ENCODE results near the gene ORAI3. TPM values are rescaled to one million over a fixed set of nuclear protein-coding genes. Genes with fewer than 3 reads are reported as not detected.

The ORAI3 gene
- total and polyA plus RNA-seq, 2 of the 13 experiments (the other 11 are each of a cell fraction or from before 2014, with no cell fraction given) = 11.4 to 32.0 TPM

DNA sequence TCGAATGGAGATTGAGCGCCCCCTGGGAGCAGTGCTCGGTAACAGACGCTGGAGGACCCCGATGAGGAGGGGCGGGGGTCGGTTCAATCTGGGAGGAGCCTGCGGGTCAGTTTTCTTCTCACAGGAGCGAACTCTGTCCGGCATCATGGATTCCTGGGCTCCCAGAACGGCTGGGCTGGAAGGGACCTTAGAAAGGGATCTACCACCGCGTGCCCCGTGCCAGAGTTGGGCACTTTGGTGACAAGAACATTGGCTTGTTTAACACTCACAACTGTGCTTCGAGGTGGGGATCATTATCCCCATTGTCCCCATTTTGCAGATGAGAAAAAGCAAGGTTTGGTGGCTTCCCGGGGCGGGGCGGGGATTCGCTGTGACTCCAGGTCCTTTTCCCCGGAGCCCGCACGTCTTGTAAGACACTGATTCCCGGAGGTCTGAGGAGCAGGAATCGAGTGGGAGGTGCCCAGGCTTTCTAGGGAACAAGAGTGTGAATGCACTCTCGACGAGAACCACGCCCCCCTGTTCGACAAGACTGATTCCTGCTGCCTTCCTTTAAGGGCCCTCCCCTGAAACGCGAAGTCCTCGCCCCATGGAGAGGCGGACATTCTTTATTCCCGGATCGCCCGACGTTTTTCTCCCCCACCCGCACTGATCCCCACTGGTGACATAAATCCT lies 27.0 kb upstream of the ORAI3 start (continued):
- TF ChIP-seq RARA (CRISPR knock-in tag; IDR thresholded peaks at IDR 0.05) (0 out of 2 replicates have a peak, but pooled peaks have one; percentile 45), ZKSCAN5 (CRISPR knock-in tag; IDR thresholded peaks at IDR 0.05) (no peak), NAIF1 (CRISPR knock-in tag; IDR thresholded peaks at IDR 0.05; ENCODE audit: borderline replicate concordance) (0 out of 2 replicates have a peak, but pooled peaks have one; percentile 2), KMT2A (CRISPR knock-in tag; IDR thresholded peaks at IDR 0.05) (peak; percentile 64; the same call in 1 of the 2 replicates), SNAPC5 (CRISPR knock-in tag; IDR thresholded peaks at IDR 0.05; ENCODE audit: borderline replicate concordance) (no peak), ZNF296 (CRISPR knock-in tag; conservative IDR thresholded peaks at IDR 0.05) (no peak; the same call in 1 of the 2 replicates), STAG1 (CRISPR knock-in tag; IDR thresholded peaks at IDR 0.05) (peak; percentile 97), ATF4 (CRISPR knock-in tag; IDR thresholded peaks at IDR 0.05) (no peak), GTF3A (CRISPR knock-in tag; conservative IDR thresholded peaks at IDR 0.05) (no peak; the same call in 1 of the 2 replicates), REXO4 (CRISPR knock-in tag; IDR thresholded peaks at IDR 0.05; ENCODE audit: borderline replicate concordance) (no peak), ZBTB1 (CRISPR knock-in tag; IDR thresholded peaks at IDR 0.05; ENCODE audit: borderline replicate concordance) (no peak)
- TF ChIP-seq, protein P1, sequence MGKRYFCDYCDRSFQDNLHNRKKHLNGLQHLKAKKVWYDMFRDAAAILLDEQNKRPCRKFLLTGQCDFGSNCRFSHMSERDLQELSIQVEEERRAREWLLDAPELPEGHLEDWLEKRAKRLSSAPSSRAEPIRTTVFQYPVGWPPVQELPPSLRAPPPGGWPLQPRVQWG (CRISPR knock-in tag; IDR thresholded peaks at IDR 0.05; ENCODE audit: borderline replicate concordance, low read depth) = no peak
- TF ChIP-seq, protein P2, sequence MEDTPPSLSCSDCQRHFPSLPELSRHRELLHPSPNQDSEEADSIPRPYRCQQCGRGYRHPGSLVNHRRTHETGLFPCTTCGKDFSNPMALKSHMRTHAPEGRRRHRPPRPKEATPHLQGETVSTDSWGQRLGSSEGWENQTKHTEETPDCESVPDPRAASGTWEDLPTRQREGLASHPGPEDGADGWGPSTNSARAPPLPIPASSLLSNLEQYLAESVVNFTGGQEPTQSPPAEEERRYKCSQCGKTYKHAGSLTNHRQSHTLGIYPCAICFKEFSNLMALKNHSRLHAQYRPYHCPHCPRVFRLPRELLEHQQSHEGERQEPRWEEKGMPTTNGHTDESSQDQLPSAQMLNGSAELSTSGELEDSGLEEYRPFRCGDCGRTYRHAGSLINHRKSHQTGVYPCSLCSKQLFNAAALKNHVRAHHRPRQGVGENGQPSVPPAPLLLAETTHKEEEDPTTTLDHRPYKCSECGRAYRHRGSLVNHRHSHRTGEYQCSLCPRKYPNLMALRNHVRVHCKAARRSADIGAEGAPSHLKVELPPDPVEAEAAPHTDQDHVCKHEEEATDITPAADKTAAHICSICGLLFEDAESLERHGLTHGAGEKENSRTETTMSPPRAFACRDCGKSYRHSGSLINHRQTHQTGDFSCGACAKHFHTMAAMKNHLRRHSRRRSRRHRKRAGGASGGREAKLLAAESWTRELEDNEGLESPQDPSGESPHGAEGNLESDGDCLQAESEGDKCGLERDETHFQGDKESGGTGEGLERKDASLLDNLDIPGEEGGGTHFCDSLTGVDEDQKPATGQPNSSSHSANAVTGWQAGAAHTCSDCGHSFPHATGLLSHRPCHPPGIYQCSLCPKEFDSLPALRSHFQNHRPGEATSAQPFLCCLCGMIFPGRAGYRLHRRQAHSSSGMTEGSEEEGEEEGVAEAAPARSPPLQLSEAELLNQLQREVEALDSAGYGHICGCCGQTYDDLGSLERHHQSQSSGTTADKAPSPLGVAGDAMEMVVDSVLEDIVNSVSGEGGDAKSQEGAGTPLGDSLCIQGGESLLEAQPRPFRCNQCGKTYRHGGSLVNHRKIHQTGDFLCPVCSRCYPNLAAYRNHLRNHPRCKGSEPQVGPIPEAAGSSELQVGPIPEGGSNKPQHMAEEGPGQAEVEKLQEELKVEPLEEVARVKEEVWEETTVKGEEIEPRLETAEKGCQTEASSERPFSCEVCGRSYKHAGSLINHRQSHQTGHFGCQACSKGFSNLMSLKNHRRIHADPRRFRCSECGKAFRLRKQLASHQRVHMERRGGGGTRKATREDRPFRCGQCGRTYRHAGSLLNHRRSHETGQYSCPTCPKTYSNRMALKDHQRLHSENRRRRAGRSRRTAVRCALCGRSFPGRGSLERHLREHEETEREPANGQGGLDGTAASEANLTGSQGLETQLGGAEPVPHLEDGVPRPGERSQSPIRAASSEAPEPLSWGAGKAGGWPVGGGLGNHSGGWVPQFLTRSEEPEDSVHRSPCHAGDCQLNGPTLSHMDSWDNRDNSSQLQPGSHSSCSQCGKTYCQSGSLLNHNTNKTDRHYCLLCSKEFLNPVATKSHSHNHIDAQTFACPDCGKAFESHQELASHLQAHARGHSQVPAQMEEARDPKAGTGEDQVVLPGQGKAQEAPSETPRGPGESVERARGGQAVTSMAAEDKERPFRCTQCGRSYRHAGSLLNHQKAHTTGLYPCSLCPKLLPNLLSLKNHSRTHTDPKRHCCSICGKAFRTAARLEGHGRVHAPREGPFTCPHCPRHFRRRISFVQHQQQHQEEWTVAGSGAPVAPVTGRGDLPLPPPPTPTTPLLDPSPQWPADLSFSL (CRISPR knock-in tag; IDR thresholded peaks at IDR 0.05) = peak; percentile 60; the same call in 1 of the 2 replicates
- TF ChIP-seq, protein P3, sequence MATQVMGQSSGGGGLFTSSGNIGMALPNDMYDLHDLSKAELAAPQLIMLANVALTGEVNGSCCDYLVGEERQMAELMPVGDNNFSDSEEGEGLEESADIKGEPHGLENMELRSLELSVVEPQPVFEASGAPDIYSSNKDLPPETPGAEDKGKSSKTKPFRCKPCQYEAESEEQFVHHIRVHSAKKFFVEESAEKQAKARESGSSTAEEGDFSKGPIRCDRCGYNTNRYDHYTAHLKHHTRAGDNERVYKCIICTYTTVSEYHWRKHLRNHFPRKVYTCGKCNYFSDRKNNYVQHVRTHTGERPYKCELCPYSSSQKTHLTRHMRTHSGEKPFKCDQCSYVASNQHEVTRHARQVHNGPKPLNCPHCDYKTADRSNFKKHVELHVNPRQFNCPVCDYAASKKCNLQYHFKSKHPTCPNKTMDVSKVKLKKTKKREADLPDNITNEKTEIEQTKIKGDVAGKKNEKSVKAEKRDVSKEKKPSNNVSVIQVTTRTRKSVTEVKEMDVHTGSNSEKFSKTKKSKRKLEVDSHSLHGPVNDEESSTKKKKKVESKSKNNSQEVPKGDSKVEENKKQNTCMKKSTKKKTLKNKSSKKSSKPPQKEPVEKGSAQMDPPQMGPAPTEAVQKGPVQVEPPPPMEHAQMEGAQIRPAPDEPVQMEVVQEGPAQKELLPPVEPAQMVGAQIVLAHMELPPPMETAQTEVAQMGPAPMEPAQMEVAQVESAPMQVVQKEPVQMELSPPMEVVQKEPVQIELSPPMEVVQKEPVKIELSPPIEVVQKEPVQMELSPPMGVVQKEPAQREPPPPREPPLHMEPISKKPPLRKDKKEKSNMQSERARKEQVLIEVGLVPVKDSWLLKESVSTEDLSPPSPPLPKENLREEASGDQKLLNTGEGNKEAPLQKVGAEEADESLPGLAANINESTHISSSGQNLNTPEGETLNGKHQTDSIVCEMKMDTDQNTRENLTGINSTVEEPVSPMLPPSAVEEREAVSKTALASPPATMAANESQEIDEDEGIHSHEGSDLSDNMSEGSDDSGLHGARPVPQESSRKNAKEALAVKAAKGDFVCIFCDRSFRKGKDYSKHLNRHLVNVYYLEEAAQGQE (IDR thresholded peaks at IDR 0.05; ENCODE audit: borderline replicate concordance in 1 of 2, low read depth in 1 of 2, low read length in 2 of 2) = no peak
